ENCODE data around the gene DOCK3. TPM values are rescaled to one million over a fixed set of nuclear protein-coding genes. Genes with fewer than 3 reads are reported as not detected.
"Not testable (repeated sequence)": the region's sequence is repeated elsewhere in the genome, so short reads cannot be mapped to it uniquely, and the experiment has no call there.

Gene DOCK3
- total RNA-seq, 2 donors from 2014 or later: 7.7 to 8.5 TPM

GRCh38 chr3:51083490-51083889 is 408.8 kb downstream of the DOCK3 start:
- peaks cover 39% of the 10 kb centered on the region for H3K36me3 Mint-ChIP-seq (ENCODE audit: low read depth)
- no peak for TF ChIP-seq CTCF (conservative IDR thresholded peaks at IDR 0.05)
- no peak overlapping the region for H3K4me3 Mint-ChIP-seq
- H3K9me3 Mint-ChIP-seq: peaks cover 57% of the 10 kb centered on the region
- H3K4me1 Mint-ChIP-seq: no peaks in the 10 kb centered on the region
- Histone ChIP-seq H3K9ac (ENCODE audit: extremely low read depth, low read length, poor library complexity, severe bottlenecking) (no peak overlapping the region), H3K4me1 (ENCODE audit: control insufficient read depth, insufficient read depth, low read length) (no peaks in the 10 kb centered on the region), H3K9me3 (ENCODE audit: control insufficient read depth, low read length) (peaks cover 67% of the 10 kb centered on the region), H3K27me3 (ENCODE audit: control insufficient read depth, insufficient read depth, low read length, poor library complexity, severe bottlenecking) (no peaks in the 10 kb centered on the region), H3K4me3 (ENCODE audit: low read length) (peak overlapping the region; percentile 28), H3K27ac (ENCODE audit: low read depth, low read length) (no peak overlapping the region), H3K36me3 (ENCODE audit: control insufficient read depth, insufficient read depth, low read length) (peaks cover 16% of the 10 kb centered on the region)
- no peak overlapping the region for H3K27ac Mint-ChIP-seq
- DNase-seq: no peak
- H3K27me3 Mint-ChIP-seq (ENCODE audit: insufficient read depth): peaks cover 15% of the 10 kb centered on the region
- 90 to 95% methylated on average over 2 of the region's 2 CpGs for WGBS, 2 experiments (ENCODE audit: insufficient coverage in 1 of 2, insufficient read length in 1 of 2)

- H3K9me3 Mint-ChIP-seq; H3K27me3 ChIP-seq (ENCODE audit: control insufficient read depth, insufficient read depth, low read length, poor library complexity, severe bottlenecking); H3K4me1 ChIP-seq (ENCODE audit: control insufficient read depth, insufficient read depth, low read length); H3K27ac ChIP-seq (ENCODE audit: low read depth, low read length); H3K4me3 ChIP-seq (ENCODE audit: low read length); H3K4me3 Mint-ChIP-seq; H3K9ac ChIP-seq (ENCODE audit: extremely low read depth, low read length, poor library complexity, severe bottlenecking); H3K36me3 ChIP-seq (ENCODE audit: control insufficient read depth, insufficient read depth, low read length); H3K27ac Mint-ChIP-seq: not testable (repeated sequence)
- DNase-seq: peak; percentile 63
- H3K4me1 Mint-ChIP-seq: peaks cover 47% of the 10 kb centered on the region
- H3K27me3 Mint-ChIP-seq (ENCODE audit: insufficient read depth): peaks cover 66% of the 10 kb centered on the region
- 53 to 61% methylated on average over 4 to 6 of the region's 6 CpGs for WGBS, 2 experiments (ENCODE audit: insufficient coverage in 1 of 2, insufficient read length in 1 of 2)
- H3K36me3 Mint-ChIP-seq (ENCODE audit: low read depth): peaks cover 15% of the 10 kb centered on the region
- peaks cover 20% of the 10 kb centered on the region for H3K9me3 ChIP-seq (ENCODE audit: control insufficient read depth, low read length)
These were observed 417.4 kb downstream of the DOCK3 start for GRCh38 chr3:51092141-51092540.

- H3K9me3 Mint-ChIP-seq; H3K9me3 ChIP-seq (ENCODE audit: control insufficient read depth, low read length); DNase-seq; H3K27me3 ChIP-seq (ENCODE audit: control insufficient read depth, insufficient read depth, low read length, poor library complexity, severe bottlenecking); H3K9ac ChIP-seq (ENCODE audit: extremely low read depth, low read length, poor library complexity, severe bottlenecking); H3K36me3 ChIP-seq (ENCODE audit: control insufficient read depth, insufficient read depth, low read length); H3K4me1 ChIP-seq (ENCODE audit: control insufficient read depth, insufficient read depth, low read length); H3K27ac ChIP-seq (ENCODE audit: low read depth, low read length): not testable (repeated sequence)
- Mint-ChIP-seq H3K27ac (peak overlapping the region; percentile 90), H3K36me3 (ENCODE audit: low read depth) (peaks cover 15% of the 10 kb centered on the region), H3K4me3 (peak overlapping the region; percentile 14), H3K4me1 (peaks cover 53% of the 10 kb centered on the region), H3K27me3 (ENCODE audit: insufficient read depth) (peaks cover 73% of the 10 kb centered on the region)
- peak overlapping the region; percentile 35 for H3K4me3 ChIP-seq (ENCODE audit: low read length)
- WGBS, 2 experiments (ENCODE audit: insufficient coverage in 1 of 2, insufficient read length in 1 of 2): 36% methylated on average over 1 of the region's 1 CpG; no CpG with 5 or more reads in 1 of the 2 experiments
These were observed 420.1 kb downstream of the DOCK3 start for GRCh38 chr3:51094838-51095237.

GRCh38 chr3:51099794-51100535 is 425.2 kb downstream of the DOCK3 start:
- peak overlapping the region; percentile 45 for H3K4me3 ChIP-seq (ENCODE audit: low read length)
- no peak overlapping the region for H3K9ac ChIP-seq (ENCODE audit: extremely low read depth, low read length, poor library complexity, severe bottlenecking)
- TF ChIP-seq CTCF (conservative IDR thresholded peaks at IDR 0.05): peak; percentile 91
- Mint-ChIP-seq H3K9me3 (peaks cover 1% of the 10 kb centered on the region), H3K4me1 (peaks cover 29% of the 10 kb centered on the region), H3K27me3 (ENCODE audit: insufficient read depth) (peaks cover 31% of the 10 kb centered on the region), H3K27ac (no peak overlapping the region), H3K36me3 (ENCODE audit: low read depth) (peaks cover 13% of the 10 kb centered on the region), H3K4me3 (no peak overlapping the region)
- H3K27me3 ChIP-seq (ENCODE audit: control insufficient read depth, insufficient read depth, low read length, poor library complexity, severe bottlenecking): peaks cover 10% of the 10 kb centered on the region
- H3K36me3 ChIP-seq (ENCODE audit: control insufficient read depth, insufficient read depth, low read length): no peaks in the 10 kb centered on the region
- no peaks in the 10 kb centered on the region for H3K9me3 ChIP-seq (ENCODE audit: control insufficient read depth, low read length)
- H3K4me1 ChIP-seq (ENCODE audit: control insufficient read depth, insufficient read depth, low read length): peaks cover 5% of the 10 kb centered on the region
- no peak overlapping the region for H3K27ac ChIP-seq (ENCODE audit: low read depth, low read length)
- WGBS, 2 experiments (ENCODE audit: insufficient coverage in 1 of 2, insufficient read length in 1 of 2): 80 to 88% methylated on average over 1 to 3 of the region's 3 CpGs
- peak; percentile 86 for DNase-seq
